ENCODE measurements around the gene RPL32.
"Not testable (repeated sequence)": the region's sequence is repeated elsewhere in the genome, so short reads cannot be mapped to it uniquely, and the experiment has no call there.

RPL32 gene

GRCh38 chr3:12841149-12841969, at the start of gene RPL32:
RPL32 (minus strand) TSS chr3:12841565; CDS start chr3:12840237, 1,328 bp downstream.
- peak; percentile 62 to 74 (median 64) for DNase-seq (ENCODE audit: low read depth in 2 of 3, low spot score in 2 of 3)

GRCh38 chr3:12890610-12891390, 49.4 kb upstream of the RPL32 start:
- no peak for DNase-seq (ENCODE audit: low read depth in 2 of 3, low spot score in 2 of 3)

- no peak for DNase-seq (ENCODE audit: low read depth in 2 of 3, low spot score in 2 of 3)
Observed at GRCh38 chr3:12886736-12887135, 45.4 kb upstream of the RPL32 start.

GRCh38 chr3:12886106-12886679, 44.8 kb upstream of the RPL32 start:
- no peak for DNase-seq (ENCODE audit: low read depth in 2 of 3, low spot score in 2 of 3)

- DNase-seq (ENCODE audit: low read depth in 2 of 3, low spot score in 2 of 3) = no peak
Observed at GRCh38 chr3:12885583-12885930, 44.2 kb upstream of the RPL32 start.

- DNase-seq (ENCODE audit: low read depth in 2 of 3, low spot score in 2 of 3) = no peak
Observed at GRCh38 chr3:12884790-12885582, 43.6 kb upstream of the RPL32 start.

GRCh38 chr3:12884186-12884680, 42.9 kb upstream of the RPL32 start:
- DNase-seq (ENCODE audit: low read depth in 2 of 3, low spot score in 2 of 3) = no peak

GRCh38 chr3:12882336-12883310, 41.3 kb upstream of the RPL32 start:
- no peak for DNase-seq (ENCODE audit: low read depth in 2 of 3, low spot score in 2 of 3)

- not testable (repeated sequence) for DNase-seq (ENCODE audit: low read depth in 2 of 3, low spot score in 2 of 3)
Observed at GRCh38 chr3:12881858-12882257, 40.5 kb upstream of the RPL32 start.

- DNase-seq (ENCODE audit: low read depth in 2 of 3, low spot score in 2 of 3) = no peak
Observed at GRCh38 chr3:12879191-12879815, 37.9 kb upstream of the RPL32 start.

- DNase-seq (ENCODE audit: low read depth in 2 of 3, low spot score in 2 of 3) = not testable (repeated sequence)
Observed at GRCh38 chr3:12878758-12879157, 37.4 kb upstream of the RPL32 start.

- DNase-seq (ENCODE audit: low read depth in 2 of 3, low spot score in 2 of 3) = no peak
Observed at GRCh38 chr3:12878141-12878574, 36.8 kb upstream of the RPL32 start.

- DNase-seq (ENCODE audit: low read depth in 2 of 3, low spot score in 2 of 3) = no peak
Observed at GRCh38 chr3:12877040-12877439, 35.7 kb upstream of the RPL32 start.

- no peak for DNase-seq (ENCODE audit: low read depth in 2 of 3, low spot score in 2 of 3)
Observed at GRCh38 chr3:12875857-12876836, 34.8 kb upstream of the RPL32 start.

- no peak for DNase-seq (ENCODE audit: low read depth in 2 of 3, low spot score in 2 of 3)
Observed at GRCh38 chr3:12871404-12871983, 30.1 kb upstream of the RPL32 start.

- DNase-seq (ENCODE audit: low read depth in 2 of 3, low spot score in 2 of 3) = no peak
Observed at GRCh38 chr3:12870942-12871341, 29.6 kb upstream of the RPL32 start.

- peak in 1 of 3 experiments; percentile 22 for DNase-seq (ENCODE audit: low read depth in 2 of 3, low spot score in 2 of 3)
Observed at GRCh38 chr3:12869035-12869621, 27.8 kb upstream of the RPL32 start.

All from activated CD8-positive, alpha-beta memory T cell treated with anti-CD3 and anti-CD28 coated beads for 48 hours (primary cell).